ENCODE measurements around the gene GCNT1.

GRCh38 chr9:76438841-76439588, 20.0 kb upstream of the GCNT1 start:
- TF ChIP-seq CTCF (IDR thresholded peaks at IDR 0.05; ENCODE audit: low read depth, low read length, poor library complexity, severe bottlenecking) (no peak), EZH2phosphoT487 (IDR thresholded peaks at IDR 0.05; ENCODE audit: borderline replicate concordance, low read length) (no peak)

Measured in DOHH2 (cell line).